Renal cortex interstitium (tissue), 11 donors: Measurements from ENCODE around the gene IGSF3. TPM values are rescaled to one million over a fixed set of nuclear protein-coding genes. Genes with fewer than 3 reads are reported as not detected.
"Not testable (repeated sequence)": the region's sequence is repeated elsewhere in the genome, so short reads cannot be mapped to it uniquely, and the experiment has no call there.

Experiments
- DNase-seq, 11 donors: peaks; one replicate each; pipeline ENCODE4 v3.0.0-alpha.2; 2013; ENCODE audit warnings: low read depth in 9 of 11, low spot score in 4 of 11; ENCODE audit errors: extremely low read depth in 1 of 11
- polyA plus RNA-seq, 3 donors: library from polyadenylated mRNA; unstranded; fragments of 120-200 nt; gene quantifications; one replicate each; pipeline ENCODE4 v1.2.1, GENCODE V29; 2013; ENCODE audit not compliant: insufficient read length in 3 of 3

The IGSF3 gene
- polyA plus RNA-seq, 3 donors = 27.0 to 30.2 (median 27.4) TPM

GRCh38 chr1:116671072-116671760, 3.7 kb upstream of the IGSF3 start:
- DNase-seq = no peak

- no peak for DNase-seq
These were observed 744 bp upstream of the IGSF3 start for GRCh38 chr1:116668277-116668676.

GRCh38 chr1:116667078-116667574, 407 bp downstream of the IGSF3 start:
- DNase-seq = no peak

GRCh38 chr1:116666187-116667077, 1.1 kb downstream of the IGSF3 start:
- no peak for DNase-seq

- no peak for DNase-seq
These were observed 2.6 kb downstream of the IGSF3 start for GRCh38 chr1:116664978-116665371.

GRCh38 chr1:116664366-116664977, 3.1 kb downstream of the IGSF3 start:
- no peak for DNase-seq

GRCh38 chr1:116663821-116664220, 3.7 kb downstream of the IGSF3 start:
- no peak for DNase-seq

- DNase-seq = no peak
These were observed 5.9 kb downstream of the IGSF3 start for GRCh38 chr1:116661633-116662032.

GRCh38 chr1:116658645-116659044, 8.9 kb downstream of the IGSF3 start:
- not testable (repeated sequence) for DNase-seq

- not testable (repeated sequence) for DNase-seq
These were observed 9.7 kb downstream of the IGSF3 start for GRCh38 chr1:116657836-116658235.

- no peak for DNase-seq
These were observed 13.2 kb downstream of the IGSF3 start for GRCh38 chr1:116654351-116654750.

- DNase-seq = not testable (repeated sequence)
These were observed 14.9 kb downstream of the IGSF3 start for GRCh38 chr1:116652598-116652997.

GRCh38 chr1:116650781-116651180, 16.8 kb downstream of the IGSF3 start:
- DNase-seq = not testable (repeated sequence)

- not testable (repeated sequence) for DNase-seq
These were observed 18.5 kb downstream of the IGSF3 start for GRCh38 chr1:116649041-116649440.

- not testable (repeated sequence) for DNase-seq
These were observed 19.2 kb downstream of the IGSF3 start for GRCh38 chr1:116648325-116648724.

GRCh38 chr1:116647186-116647585, 20.3 kb downstream of the IGSF3 start:
- DNase-seq = not testable (repeated sequence)

- DNase-seq = peak in 1 of 11 donors; percentile 37
These were observed 20.8 kb downstream of the IGSF3 start for GRCh38 chr1:116646673-116647170.

- DNase-seq = not testable (repeated sequence)
These were observed 21.5 kb downstream of the IGSF3 start for GRCh38 chr1:116645802-116646672.
